ENCODE data around the gene GTF2H2. TPM values are rescaled to one million over a fixed set of nuclear protein-coding genes. Genes with fewer than 3 reads are reported as not detected.
"Not testable (repeated sequence)": the region's sequence is repeated elsewhere in the genome, so short reads cannot be mapped to it uniquely, and the experiment has no call there.

GTF2H2 gene
- total and polyA plus RNA-seq, 4 experiments from 2014 or later, result 9.9 to 60.7 (median 33.8) TPM

GRCh38 chr5:71006983-71007382 lies 60.5 kb downstream of the GTF2H2 start:
- H3K27me3 Mint-ChIP-seq; CTCF ChIA-PET (ENCODE audit: partially characterized antibody); H3K4me3 ChIP-seq (ENCODE audit: low read length in 2 of 2); intact Hi-C loops (cut with micrococcal nuclease); H3K27me3 ChIP-seq (ENCODE audit: insufficient read depth, low read length); H3K4me3 Mint-ChIP-seq; H3K4me1 Mint-ChIP-seq; H3K4me1 ChIP-seq (ENCODE audit: insufficient read depth, low read length); H3K36me3 Mint-ChIP-seq; H3K9me3 ChIP-seq (ENCODE audit: control insufficient read depth in 1 of 2, low read length in 2 of 2); H3K27ac ChIP-seq (ENCODE audit: low read depth, low read length); POLR2A ChIA-PET (ENCODE audit: partially characterized antibody); H3K36me3 ChIP-seq (ENCODE audit: insufficient read depth, low read length); DNase-seq; H3K9me3 Mint-ChIP-seq; H3K27ac Mint-ChIP-seq: not testable (repeated sequence)

Other genes with a start within 250 kb of the GTF2H2 start
- gene SERF1A, start 167.0 kb downstream of the GTF2H2 start, total RNA-seq, result 10 to 100 TPM; 13.7 to 13.8 TPM
- 1 to 10 TPM; 3.0 to 3.1 TPM for gene SERF1A, start 167.0 kb downstream of the GTF2H2 start, polyA plus RNA-seq
- gene SMN1, start 142.6 kb downstream of the GTF2H2 start, total RNA-seq, result 10 to 100 TPM; 71.3 to 72.2 TPM
- gene SMN1, start 142.6 kb downstream of the GTF2H2 start, polyA plus RNA-seq, result 10 to 100 TPM; 35.4 to 36.5 TPM
- gene NAIP, start 42.3 kb downstream of the GTF2H2 start, total RNA-seq, result 10 to 100 TPM; 40.8 to 44.7 TPM
- 1 to 10 TPM in 1 of 2 donors, under 1 TPM in 1; 0.67 to 2.7 TPM for gene NAIP, start 42.3 kb downstream of the GTF2H2 start, polyA plus RNA-seq